Measurements from ENCODE around the gene GART.

Gene GART

GRCh38 chr21:33458861-33459260, 83.1 kb downstream of the GART start:
- DNase-seq: no peak

DNA sequence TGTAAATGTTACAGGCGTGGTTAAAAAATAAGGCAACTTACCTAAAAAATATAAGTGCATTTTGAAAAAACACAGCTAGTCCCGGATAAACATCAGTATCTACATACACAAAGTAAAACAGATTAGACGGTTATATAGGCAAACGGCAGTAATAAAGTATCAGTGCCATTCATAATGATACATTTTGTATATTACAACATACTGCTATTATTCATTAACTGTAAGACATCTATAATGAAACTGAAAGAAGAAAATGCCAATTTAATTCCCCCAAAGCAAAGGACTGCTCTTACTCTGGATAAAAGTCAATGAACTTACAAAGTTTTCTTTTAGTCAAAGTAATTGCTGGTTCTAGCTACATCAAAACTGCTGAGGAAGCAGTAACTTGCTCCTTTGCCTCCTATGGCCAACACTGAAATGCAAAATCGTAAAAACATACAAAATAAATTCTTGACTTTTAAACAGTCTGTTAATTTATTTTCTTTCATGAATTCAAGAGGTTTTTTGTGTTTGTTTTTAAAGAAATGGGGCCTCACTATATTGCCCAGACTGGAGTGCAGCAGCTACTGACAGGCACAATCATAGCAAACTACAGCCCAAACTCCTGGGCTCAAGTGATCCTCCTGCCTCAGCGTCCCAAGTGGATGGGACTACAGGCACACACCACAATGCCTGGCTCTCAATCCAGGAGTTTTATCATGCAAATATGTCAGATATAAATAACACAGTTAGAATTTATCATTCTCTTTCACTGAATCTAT, 86.1 kb downstream of the GART start:
- DNase-seq: no peak
